HepG2 (cell line): ENCODE measurements around the gene TTC38. TPM values are rescaled to one million over a fixed set of nuclear protein-coding genes. Genes with fewer than 3 reads are reported as not detected.

Source experiments
- ATAC-seq: fragments of 200-7000 bp; cut with Tn5 transposase; 3 replicates; pipeline ENCODE4 v1.9.1; 2020; ENCODE audit warnings: mild to moderate bottlenecking, moderate library complexity
- BruUV-seq: library from RNA; stranded (reverse); fragments of 400-500 nt; replicated peaks from 2 replicates; lab custom pipeline; 2021; lab: Mats Ljungman, UMichigan
- CTCF ChIA-PET: fragments of 300-600 bp; formaldehyde crosslinking; extraction: SDS; loops from one replicate; lab custom pipeline; 2021; ENCODE audit warnings: low total read pairs, inconsistent platforms, low intra/inter-chr PET ratio; lab: Yijun Ruan, JAX
- POLR2A ChIA-PET: fragments of 350-600 bp; sonication (Branson Sonifier 250); formaldehyde crosslinking; loops from one replicate; lab custom pipeline; 2020; ENCODE audit warnings: antibody characterized with exemption, inconsistent platforms; lab: Yijun Ruan, JAX
- DNase-seq: peaks from one replicate; pipeline ENCODE4 v3.0.0-alpha.2; 2015; ENCODE audit warnings: low spot score
- FAIRE-seq: peaks from 3 replicates; lab custom pipeline; 2011; peaks lifted over from hg19 to GRCh38; lab: Jason Lieb, UNC
- H2AFZ ChIP-seq: one replicate; pipeline ENCODE4 v1.6.1; 2011; ENCODE audit warnings: low read length, inconsistent platforms
- H3K27ac ChIP-seq: fragments of 300-600 bp; 3 replicates; pipeline ENCODE4 v1.8.0; 2011; ENCODE audit warnings: mixed run types, mild to moderate bottlenecking, mixed read lengths, low read length, inconsistent platforms; ENCODE audit not compliant: insufficient read depth; ENCODE audit errors: extremely low read length
- H3K27me3 ChIP-seq, 2 experiments: fragments of 200-600 bp in 1 of 2; 2 replicates in 1 of 2; 3 replicates in 1 of 2; pipeline versions ENCODE4 v1.6.0 to v1.8.0; 2011; ENCODE audit warnings: low read length in 2 of 2, mild to moderate bottlenecking in 2 of 2, moderate library complexity in 2 of 2, inconsistent platforms in 1 of 2; ENCODE audit not compliant: insufficient read depth in 2 of 2, control insufficient read depth in 1 of 2
- H3K36me3 ChIP-seq, 2 experiments: fragments of 200-600 bp in 1 of 2; replicated peaks in 1 of 2; 2 replicates in 1 of 2; 3 replicates in 1 of 2; pipeline versions ENCODE4 v1.5.1 to v1.8.0; 2011; ENCODE audit warnings: low read length in 2 of 2, inconsistent platforms in 1 of 2; ENCODE audit not compliant: insufficient read depth in 2 of 2, control insufficient read depth in 1 of 2
- H3K4me1 ChIP-seq: 2 replicates; pipeline ENCODE4 v1.5.1; 2012; ENCODE audit warnings: low read length, inconsistent platforms; ENCODE audit not compliant: insufficient read depth
- H3K4me2 ChIP-seq: 2 replicates; pipeline ENCODE4 v1.6.0; 2011; ENCODE audit warnings: low read depth, low read length, inconsistent platforms
- H3K4me3 ChIP-seq, 3 experiments: fragments of 200-600 bp in 1 of 3; sonication (generic), shearing (Covaris generic) in 1 of 3; replicated peaks in 1 of 3; 2 replicates each; pipeline ENCODE4 v1.5.1; 2011 to 2016; ENCODE audit warnings: low read length in 3 of 3, inconsistent platforms in 2 of 3, low read depth in 2 of 3, mild to moderate bottlenecking in 2 of 3, control low read depth in 1 of 3, mixed read lengths in 1 of 3; ENCODE audit not compliant: insufficient read depth in 1 of 3
- H3K79me2 ChIP-seq: one replicate; pipeline ENCODE4 v1.6.1; 2011; ENCODE audit warnings: low read length, inconsistent platforms; ENCODE audit not compliant: insufficient read depth
- H3K9ac ChIP-seq: 2 replicates; pipeline ENCODE4 v1.6.0; 2011; ENCODE audit warnings: mild to moderate bottlenecking, low read depth, low read length, inconsistent platforms; ENCODE audit not compliant: insufficient read depth
- H3K9me3 ChIP-seq: 2 replicates; pipeline ENCODE4 v1.5.1; 2012; ENCODE audit warnings: mild to moderate bottlenecking, low read length
- H4K20me1 ChIP-seq: 2 replicates; pipeline ENCODE4 v1.6.0; 2011; ENCODE audit warnings: inconsistent platforms, mild to moderate bottlenecking, low read length, moderate library complexity; ENCODE audit not compliant: insufficient read depth
- AGO2 ChIP-seq: fragments of 200-400 bp; formaldehyde crosslinking; optimal IDR thresholded peaks from 2 replicates; pipeline ENCODE3; 2017; ENCODE audit warnings: mild to moderate bottlenecking, low read depth, low read length, moderate library complexity
- DNMT3B ChIP-seq: conservative IDR thresholded peaks from 2 replicates; pipeline ENCODE4 v1.6.1; 2016; ENCODE audit warnings: missing biosample characterization, control low read depth
- NFE2L2 ChIP-seq: fragments of 150-350 bp; IDR thresholded peaks from 2 replicates; pipeline ENCODE4 v1.6.1; 2014; ENCODE audit warnings: low read length
- POLR2A ChIP-seq, 2 experiments: IDR thresholded peaks; 2 replicates each; pipeline ENCODE4 v1.6.1; 2011; ENCODE audit warnings: low read depth in 2 of 2, low read length in 2 of 2, mild to moderate bottlenecking in 1 of 2, moderate library complexity in 1 of 2; ENCODE audit not compliant: insufficient read depth in 1 of 2
- RBFOX2 ChIP-seq: fragments of 200-400 bp; formaldehyde crosslinking; IDR thresholded peaks from 2 replicates; pipeline ENCODE4 v1.6.1; 2017; ENCODE audit warnings: low read depth, mild to moderate bottlenecking, low read length
- ZNF768 ChIP-seq: sonication (generic); formaldehyde crosslinking; IDR thresholded peaks from 2 replicates; pipeline ENCODE4 v1.4.0; 2020; ENCODE audit warnings: missing genetic modification reagents
- WGBS: methylation state at CpG from one replicate; pipeline ENCODE4 v1.1.6; 2017; ENCODE audit warnings: low lambda C conversion rate; 5-methylcytosine and 5-hydroxymethylcytosine counted together
- in situ Hi-C: cut with HindIII; loops from 2 replicates; pipeline ENCODE4 v1.10.0; 2017; ENCODE audit warnings: low pct_unique_long_range_greater_than_20kb; ENCODE audit not compliant: extremely low pct_ligation_motif_present
- intact Hi-C: fragments of 100-400 bp; cut with micrococcal nuclease; formaldehyde crosslinking; loops from one replicate; pipeline ENCODE4 v1.10.0; 2022; ENCODE audit not compliant: unreplicated experiment
- polyA plus RNA-seq, 8 experiments: library from polyadenylated mRNA; depleted of rRNA in 3 of 8; stranded (reverse) in 7 of 8; unstranded in 1 of 8; fragments of >200 nt; fragmentation: Illumina TruSeq in 4 of 8; extraction: Trizol in 4 of 8; gene quantifications; 2 replicates each; pipeline versions ENCODE4 v1.2.1 to v1.2.3, GENCODE V29; 2011 to 2016; ENCODE audit warnings: low read depth in 4 of 8, missing spikeins in 1 of 8, mixed read lengths in 1 of 8; ENCODE audit not compliant: insufficient read depth in 1 of 8
- total RNA-seq, 5 experiments: library from RNA; depleted of rRNA; stranded (reverse); fragments of >200 nt; fragmentation: Illumina TruSeq; extraction: Trizol; gene quantifications; 2 replicates each; pipeline ENCODE4 v1.2.3, GENCODE V29; 2016; ENCODE audit warnings: low read depth in 1 of 5

The TTC38 gene
- total and polyA plus RNA-seq, 2 of the 13 experiments (the other 11 are each of a cell fraction or from before 2014, with no cell fraction given) = 101 to 105 TPM

GRCh38 chr22:46272196-46272595 is 4.4 kb downstream of the TTC38 start:
- no peaks in the 10 kb centered on the region for H3K9me3 ChIP-seq
- H3K27ac ChIP-seq = no peak overlapping the region
- no peak for TF ChIP-seq DNMT3B (CRISPR knock-in tag)
- no peak for TF ChIP-seq NFE2L2
- POLR2A ChIA-PET = no interaction called here
- DNase-seq (no peak), ATAC-seq (no peak), FAIRE-seq (no peak)
- no peak overlapping the region for H3K9ac ChIP-seq
- intact Hi-C loops (no loop called here), in situ Hi-C loops (no loop called here)
- no TSS peak for BruUV-seq
- H3K27me3 ChIP-seq = peaks cover 0 to 3% of the 10 kb centered on the region in 2 experiments; a peak in 1 of 5 replicates
- peaks cover 32% of the 10 kb centered on the region for H4K20me1 ChIP-seq
- H3K79me2 ChIP-seq = peaks cover 27% of the 10 kb centered on the region
- H3K4me2 ChIP-seq = no peak overlapping the region
- H3K4me1 ChIP-seq = peaks cover 21% of the 10 kb centered on the region
- WGBS = 98% methylated on average over 8 of the region's 8 CpGs
- CTCF ChIA-PET = no interaction called here
- no peak overlapping the region for H3K4me3 ChIP-seq
- no peak overlapping the region for H2AFZ ChIP-seq
- peaks cover 25 to 71% of the 10 kb centered on the region in 2 experiments for H3K36me3 ChIP-seq

- Histone ChIP-seq H3K4me3 (no peak overlapping the region), H3K27me3 (peaks cover 0 to 3% of the 10 kb centered on the region in 2 experiments; a peak in 1 of 5 replicates), H3K79me2 (peaks cover 27% of the 10 kb centered on the region), H3K4me2 (no peak overlapping the region), H4K20me1 (peaks cover 32% of the 10 kb centered on the region), H3K4me1 (peaks cover 19% of the 10 kb centered on the region), H2AFZ (no peak overlapping the region), H3K27ac (no peak overlapping the region), H3K36me3 (peaks cover 29 to 77% of the 10 kb centered on the region in 2 experiments), H3K9ac (no peak overlapping the region), H3K9me3 (no peaks in the 10 kb centered on the region)
- POLR2A ChIA-PET = interaction anchor here (1.4 kb wide), 1 partner anchor 23 kb away, joined by 4 read pairs; the partner anchor contains the start of gene CDPF1
- TF ChIP-seq POLR2A (IDR thresholded peaks at IDR 0.05; ENCODE audit: insufficient read depth in 1 of 2, low read depth in 2 of 2, low read length in 2 of 2) = peak in 1 of 2 experiments; percentile 27; a peak in 1 of 4 replicates
- no peak for TF ChIP-seq ZNF768
- TF ChIP-seq RBFOX2 = peak; percentile 28; the same call in 1 of the 2 replicates
- peak; percentile 77 for TF ChIP-seq AGO2
- FAIRE-seq (no peak), DNase-seq (no peak), ATAC-seq (no peak)
- WGBS = 96% methylated on average over 8 of the region's 12 CpGs
- CTCF ChIA-PET = no interaction called here
- intact Hi-C loops = no loop called here
- in situ Hi-C loops = no loop called here
- no TSS peak for BruUV-seq
Observed at GRCh38 chr22:46272762-46273431, 5.1 kb downstream of the TTC38 start.
